GM19043 (cell line): ENCODE data around the gene TOMM20.
"Not testable (repeated sequence)": the region's sequence is repeated elsewhere in the genome, so short reads cannot be mapped to it uniquely, and the experiment has no call there.

Source experiments
- ATAC-seq: cut with Tn5 transposase; IDR thresholded peaks from one replicate; pipeline ENCODE4 v1.9.1; 2021; ENCODE audit warnings: low read depth; ENCODE audit not compliant: unreplicated experiment

Gene TOMM20

DNA sequence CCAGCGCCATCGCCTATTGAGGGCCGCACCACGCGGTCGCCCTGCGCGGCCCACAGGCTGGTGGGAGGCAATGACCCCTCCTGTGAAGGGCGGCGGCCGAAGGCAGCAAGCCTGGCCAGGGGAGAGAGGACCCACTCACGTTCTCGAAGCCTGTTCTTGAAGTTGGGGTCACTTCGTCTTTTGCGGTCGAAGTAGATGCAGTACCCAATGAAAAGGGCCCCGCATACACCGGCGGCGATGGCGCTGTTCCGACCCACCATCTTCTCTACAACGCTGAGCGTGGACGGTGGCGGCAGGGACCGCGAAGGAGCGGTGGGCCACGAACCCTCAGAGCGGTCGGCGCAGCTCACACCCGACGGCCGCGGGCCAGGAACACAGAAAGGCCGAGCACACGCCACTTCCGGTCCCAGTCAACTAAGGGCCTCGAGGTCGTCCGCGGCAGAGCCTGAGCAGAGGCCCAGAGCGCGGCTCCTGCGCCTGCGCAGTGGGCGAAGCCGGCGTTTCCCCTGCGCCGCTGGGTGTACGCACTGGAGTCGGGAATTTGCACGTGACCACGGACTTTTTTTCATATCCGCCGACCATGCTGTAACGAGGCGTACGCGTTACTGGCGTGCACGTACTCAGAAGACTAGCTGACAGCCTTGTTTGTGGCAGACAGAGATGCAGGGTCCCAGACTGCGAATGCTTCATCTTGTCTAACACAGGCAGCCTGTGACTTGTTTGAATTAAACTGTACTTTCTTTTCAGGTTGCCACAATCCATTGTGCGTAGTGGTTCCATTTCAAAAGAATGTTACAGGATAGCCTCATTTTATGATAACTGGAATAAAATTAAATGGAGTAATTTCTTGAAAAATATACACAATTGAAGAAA lies at the start of gene TOMM20:
TOMM20 (minus strand) TSS at position 382 of the 873 bp plus-strand sequence; CDS start at position 260, 122 bp downstream.
- ATAC-seq: peak; percentile 92

DNA sequence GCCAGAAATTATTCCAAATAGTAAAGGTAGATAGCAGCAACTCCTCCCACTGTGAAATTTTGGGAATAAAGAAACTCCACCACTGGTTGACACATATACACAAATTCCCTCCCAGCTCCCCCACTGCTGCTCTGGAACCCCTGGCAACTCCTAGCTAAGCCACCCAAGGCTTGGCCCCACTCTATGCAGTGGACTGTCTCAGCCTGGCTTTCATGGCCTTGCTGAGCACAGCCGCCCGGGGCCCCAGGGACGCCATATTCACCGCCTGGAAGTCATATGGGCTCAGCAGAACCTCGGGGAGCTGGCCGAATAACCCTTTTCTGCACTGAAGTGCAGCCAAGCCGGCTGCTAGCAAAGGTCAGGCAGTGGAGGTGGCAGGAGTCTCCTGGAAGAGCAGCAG lies 47.8 kb upstream of the TOMM20 start:
- ATAC-seq: no peak

DNA sequence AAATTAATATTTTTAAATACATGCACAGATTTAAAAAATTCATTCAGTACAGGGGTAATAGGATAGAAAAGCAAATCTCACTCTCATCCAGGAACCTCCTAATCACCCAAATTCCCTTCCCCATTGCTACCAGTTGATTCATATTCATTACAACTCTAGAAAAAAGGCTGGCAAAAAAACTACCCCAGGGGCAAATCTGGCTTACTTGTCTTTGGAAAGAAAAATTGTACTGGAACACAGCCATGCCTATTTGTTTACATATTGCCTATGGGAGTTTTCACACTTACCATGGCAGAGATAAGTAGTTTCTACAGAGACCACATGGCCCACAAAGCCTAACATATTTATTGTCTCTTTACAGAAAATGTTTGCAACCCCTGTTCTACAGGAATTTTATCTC lies 41.3 kb upstream of the TOMM20 start:
- ATAC-seq: no peak

DNA sequence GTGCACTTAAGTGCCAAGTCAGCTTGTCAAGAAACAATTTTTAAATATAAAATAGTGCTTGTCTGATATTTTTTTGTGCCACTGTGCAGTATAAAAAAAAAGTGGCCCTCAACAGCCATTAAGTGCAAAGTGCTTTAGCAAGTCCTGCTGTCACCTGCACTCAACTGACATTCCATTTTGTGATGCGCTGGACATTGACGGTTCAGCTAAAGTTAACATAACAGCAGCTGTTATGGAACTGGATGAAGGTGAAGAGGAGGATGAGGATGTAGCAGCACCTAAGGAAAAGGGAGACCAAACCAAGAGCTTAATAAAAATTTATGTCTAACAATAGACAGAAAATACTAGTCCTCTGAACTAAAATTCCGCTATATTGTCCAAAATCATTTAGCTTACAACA lies 39.7 kb upstream of the TOMM20 start:
- no peak for ATAC-seq

DNA sequence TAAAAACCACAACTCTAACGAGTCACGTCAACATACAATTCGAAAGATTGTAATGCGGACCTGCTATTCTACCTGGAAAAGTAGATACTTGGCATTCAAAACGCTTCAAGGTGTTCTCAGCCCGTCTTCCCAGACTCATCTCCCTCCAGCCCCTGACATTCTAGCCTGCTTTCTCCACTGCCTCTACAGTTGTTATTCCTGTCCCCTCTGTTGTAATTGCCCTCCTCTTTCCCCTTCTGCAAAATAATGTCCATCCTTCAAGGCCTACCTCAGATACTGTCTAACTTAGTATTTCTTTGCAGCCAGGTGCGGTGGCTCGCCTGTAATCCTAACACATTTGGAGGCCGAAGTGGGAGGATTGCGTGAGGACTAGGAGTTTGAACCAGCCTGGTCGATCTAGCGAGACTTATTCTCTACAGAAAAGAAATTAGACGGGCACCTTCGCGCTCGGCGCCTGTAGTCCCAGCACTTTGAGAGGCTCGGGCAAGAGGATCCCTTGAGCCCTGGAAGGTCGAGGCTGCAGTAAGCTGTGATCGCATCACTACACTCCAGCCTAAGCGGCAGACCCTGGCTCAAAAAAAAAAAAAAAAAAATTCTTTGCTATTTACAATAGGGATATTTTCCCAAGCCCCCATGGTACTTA lies 33.2 kb upstream of the TOMM20 start:
- ATAC-seq: no peak

DNA sequence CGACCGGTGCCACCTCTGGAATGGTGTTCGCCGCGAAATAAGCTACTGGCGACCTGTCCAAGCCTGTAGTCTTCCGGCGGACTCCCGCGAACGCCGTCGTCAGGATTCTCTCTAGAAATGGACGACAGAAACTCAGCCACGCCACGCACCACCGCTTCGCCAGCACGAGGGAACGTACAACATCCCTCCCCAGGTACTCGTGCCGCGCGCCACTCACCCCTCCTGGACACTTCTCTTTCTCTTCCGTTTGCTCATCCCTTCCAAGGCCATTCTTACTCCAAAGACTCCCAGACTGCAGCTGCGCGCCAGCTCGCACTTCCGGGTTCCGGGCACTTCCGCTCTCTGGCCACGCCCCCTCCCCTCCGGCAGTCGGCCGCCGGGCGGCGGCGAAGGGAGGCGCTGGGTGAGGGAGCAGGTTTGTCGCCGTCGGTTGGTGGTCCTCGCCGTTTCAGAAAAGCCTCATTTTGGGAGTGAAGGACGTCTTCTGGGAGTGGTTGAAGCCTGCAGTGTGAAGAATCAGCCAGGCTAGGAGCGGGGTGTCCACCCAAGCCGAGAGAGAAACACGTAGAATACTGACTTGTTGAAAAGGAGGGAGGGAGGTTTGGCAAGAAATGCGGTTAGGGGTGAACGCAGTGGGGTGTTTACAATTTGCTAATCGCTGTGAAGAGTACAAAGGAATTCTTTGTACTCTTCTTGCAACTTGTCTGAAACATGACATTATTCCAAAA lies 32.5 kb upstream of the TOMM20 start, which contains the start of gene RBM34:
RBM34 (minus strand) TSS at position 294 of the 728 bp plus-strand sequence; CDS start at position 270, 24 bp downstream.
- ATAC-seq: peak; percentile 93

DNA sequence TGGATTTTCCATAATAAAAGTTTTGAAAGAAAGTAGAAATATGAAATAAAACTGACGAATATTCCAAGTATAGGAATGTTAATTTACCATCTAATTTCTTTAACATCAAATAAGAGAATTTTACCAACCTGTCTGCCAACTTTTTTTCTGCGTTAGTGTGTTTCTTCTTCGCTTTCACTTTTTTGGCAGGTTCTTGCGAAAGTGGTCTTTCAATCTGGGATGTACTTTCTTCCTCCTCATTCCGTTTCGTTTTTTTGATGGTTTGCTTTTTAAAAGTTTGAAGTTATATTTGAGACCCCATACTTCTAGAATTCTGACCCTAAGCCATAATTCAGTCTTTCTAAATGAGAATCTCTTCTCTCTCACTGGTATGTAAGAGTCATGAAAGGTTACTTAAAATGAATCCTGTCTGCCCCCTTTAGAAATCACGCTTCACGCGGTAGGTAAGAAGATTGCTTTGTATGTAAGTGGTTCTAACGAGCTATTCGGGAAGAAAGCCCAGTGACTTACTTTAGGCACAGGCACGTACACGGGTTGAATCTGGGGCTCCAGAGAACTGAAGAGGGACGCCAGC lies 31.8 kb upstream of the TOMM20 start:
- ATAC-seq: peak; percentile 38

DNA sequence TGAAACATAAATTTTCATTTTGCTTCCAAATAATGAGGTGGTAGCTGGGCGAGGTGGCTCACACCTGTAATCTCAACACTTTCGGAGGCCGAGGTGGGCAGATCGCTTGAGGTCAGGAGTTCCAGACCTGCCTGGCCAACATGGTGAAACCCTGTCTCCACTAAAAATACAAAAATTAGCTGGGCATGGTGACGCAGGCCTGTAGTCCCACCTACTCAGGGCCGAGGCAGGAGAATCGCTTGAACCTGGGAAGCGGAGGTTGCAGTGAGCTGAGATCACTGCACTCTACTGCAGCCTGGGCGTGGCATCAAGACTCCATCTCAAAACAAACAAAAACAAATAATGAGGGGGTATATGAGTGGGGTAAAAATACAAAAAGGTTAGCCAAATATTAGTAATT lies 31.3 kb upstream of the TOMM20 start:
- ATAC-seq: not testable (repeated sequence)

DNA sequence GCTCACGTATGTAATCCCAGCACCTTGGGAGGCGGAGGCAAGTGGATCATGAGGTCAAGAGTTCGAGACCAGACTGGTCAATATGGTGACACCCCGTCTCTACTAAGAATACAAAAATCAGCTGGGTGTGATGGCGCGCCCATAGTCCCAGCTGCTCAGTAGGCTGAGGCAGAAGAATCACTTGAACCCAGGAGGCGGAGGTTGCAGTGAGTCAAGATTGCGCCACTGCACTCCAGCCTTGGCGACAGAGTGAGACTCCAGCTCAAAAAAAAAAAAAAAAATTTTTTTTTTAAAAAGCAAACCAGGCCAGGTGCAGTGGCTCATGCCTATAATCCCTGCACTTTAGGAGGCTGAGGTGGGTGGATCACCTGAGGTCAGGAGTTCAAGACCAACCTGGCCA lies 30.6 kb upstream of the TOMM20 start:
- not testable (repeated sequence) for ATAC-seq

DNA sequence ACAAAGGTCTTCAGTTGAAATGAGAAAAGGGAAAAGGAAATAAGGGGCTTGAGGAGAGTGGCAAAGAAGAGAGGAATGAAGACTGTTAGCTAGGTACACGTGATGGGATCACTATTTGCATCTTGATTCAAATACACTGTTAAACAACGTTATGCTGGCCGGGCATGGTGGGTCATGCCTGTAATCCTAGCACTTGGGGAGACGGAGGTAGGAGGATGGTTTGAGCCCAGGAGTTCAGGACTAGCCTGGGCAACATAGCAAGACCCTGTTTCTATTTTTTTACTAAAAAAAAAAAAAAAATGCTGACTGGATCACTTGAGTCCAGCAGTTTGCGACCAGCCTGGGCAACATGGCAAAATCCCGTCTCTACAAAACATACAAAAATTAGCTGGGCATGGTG lies 30.0 kb upstream of the TOMM20 start:
- no peak for ATAC-seq

DNA sequence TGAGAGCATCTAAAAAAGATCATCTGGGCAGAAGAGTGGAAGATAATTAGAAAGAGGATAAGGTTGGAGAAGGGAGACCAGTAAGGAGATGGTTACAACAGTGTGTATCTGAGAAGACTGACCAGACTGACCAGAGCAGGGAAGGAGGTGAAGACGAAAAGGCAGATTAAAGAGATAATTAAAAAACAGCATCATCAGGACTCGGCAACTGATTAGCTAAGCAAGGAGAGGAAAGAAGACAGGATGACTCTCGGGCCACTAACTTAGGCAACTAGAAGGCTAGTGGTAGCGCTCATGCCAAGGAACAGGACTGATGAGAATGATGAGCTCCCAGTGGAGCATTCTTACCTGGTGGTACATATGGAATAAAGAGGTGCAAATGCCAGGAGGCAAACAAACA lies 28.5 kb upstream of the TOMM20 start:
- no peak for ATAC-seq

DNA sequence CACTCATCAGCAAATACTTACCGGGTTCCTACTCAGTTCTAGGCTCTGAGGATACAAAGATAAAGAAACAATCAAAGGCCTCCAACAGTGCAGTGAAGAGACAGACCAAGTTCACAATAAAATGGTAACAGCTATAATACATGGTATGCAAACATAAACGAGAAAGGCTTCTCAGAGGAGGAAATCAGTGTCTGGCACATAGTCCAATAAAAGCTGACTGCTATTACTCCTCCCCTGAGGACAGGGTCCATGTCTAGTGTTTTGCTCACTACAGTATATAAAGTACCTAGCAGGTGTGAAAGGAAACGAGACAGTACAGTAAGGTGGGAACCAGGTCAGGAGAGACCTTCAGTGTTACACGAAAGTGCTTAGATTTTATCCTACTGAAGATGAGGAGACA lies 28.1 kb upstream of the TOMM20 start:
- no peak for ATAC-seq

DNA sequence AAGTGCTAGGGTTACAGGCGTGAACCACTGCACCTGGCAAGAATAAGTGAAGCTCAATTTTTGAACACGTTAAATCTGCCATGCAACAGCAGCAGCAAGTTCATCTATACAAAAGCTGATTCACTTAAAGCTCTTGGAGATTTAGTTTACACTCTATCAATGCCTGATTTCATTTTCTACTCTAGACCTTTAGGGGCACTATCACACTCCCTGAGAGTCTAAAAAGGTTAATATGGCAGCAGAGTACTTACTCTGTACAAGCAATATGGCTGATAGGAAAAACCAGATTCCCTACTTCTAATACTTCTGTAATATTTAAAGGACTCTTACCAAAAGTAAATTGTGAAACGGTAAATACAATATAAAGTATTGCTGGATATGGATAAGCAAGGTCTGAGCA lies 27.6 kb upstream of the TOMM20 start:
- no peak for ATAC-seq

DNA sequence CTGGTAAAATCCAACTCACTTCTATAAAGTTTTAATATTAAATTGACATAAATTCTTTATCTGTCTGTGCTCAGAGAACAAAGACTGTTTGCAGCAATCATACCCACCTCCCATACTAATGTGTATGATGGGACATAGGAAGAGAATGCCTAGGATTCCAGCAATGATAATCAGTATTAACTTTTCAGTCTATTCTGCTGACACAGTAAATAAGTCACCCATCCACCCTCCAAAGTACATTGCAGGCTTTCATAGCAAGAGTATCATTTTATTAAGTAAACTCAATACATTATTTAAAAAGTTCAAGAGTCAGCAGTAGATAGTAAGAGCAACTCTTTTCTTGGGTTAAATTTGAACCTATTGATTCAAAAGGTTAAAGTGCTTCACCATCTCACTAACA lies 23.6 kb upstream of the TOMM20 start:
- ATAC-seq: no peak

DNA sequence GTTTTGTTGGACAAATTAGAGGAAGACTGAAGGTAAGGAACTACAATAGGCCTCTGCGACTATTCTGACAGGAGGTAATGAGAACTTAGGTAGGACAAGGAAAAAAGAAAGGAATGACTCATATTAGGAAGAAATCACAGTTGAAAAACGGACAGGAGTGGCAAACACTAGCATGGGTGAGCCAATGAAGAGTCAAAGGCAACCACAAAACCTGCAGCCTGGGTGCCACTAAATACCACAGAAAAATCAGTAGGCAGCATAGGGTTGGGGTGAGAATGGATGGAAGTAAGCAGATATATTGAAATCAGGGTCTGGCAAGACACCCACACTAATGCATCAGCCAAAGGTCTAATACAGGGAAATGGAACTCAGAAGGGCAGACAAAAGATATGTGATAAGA lies 22.4 kb upstream of the TOMM20 start:
- ATAC-seq: no peak

DNA sequence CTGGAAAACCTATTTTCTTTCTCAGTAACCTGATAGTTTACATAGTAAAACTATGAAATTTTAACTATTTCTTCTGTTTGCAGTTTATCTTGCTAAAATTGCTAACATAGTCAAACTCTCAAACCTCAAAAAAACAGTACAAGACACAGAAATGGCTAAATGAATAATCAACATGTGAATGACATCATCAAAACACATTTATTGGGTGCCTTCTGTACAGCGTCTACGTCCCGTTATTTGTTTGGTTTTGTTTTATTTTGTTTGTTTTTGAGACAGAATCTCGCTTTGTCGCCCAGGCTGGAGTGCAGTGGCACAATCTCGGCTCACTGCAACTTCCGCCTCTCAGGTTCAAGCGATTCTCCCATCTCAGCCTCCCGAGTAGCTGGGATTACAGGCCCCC lies 21.2 kb upstream of the TOMM20 start:
- no peak for ATAC-seq

DNA sequence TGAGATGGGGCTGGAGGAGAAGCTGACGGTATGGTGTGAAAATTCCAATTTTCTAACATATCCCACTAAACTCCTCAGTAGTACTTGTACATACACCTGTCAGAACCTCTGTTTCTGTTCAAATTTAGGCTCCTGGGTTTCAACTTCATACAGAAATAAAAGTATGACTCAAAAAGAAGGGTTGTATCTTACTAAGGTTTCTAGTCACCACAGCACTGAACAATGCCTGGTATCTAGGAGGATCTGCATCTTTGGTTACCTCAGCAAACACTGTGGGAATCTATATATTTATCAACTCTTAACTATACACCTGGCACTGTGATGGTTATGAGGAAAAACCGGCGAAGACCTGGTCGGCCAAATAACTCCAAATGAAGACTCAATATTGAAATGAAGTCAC lies 18.6 kb upstream of the TOMM20 start:
- ATAC-seq: no peak

DNA sequence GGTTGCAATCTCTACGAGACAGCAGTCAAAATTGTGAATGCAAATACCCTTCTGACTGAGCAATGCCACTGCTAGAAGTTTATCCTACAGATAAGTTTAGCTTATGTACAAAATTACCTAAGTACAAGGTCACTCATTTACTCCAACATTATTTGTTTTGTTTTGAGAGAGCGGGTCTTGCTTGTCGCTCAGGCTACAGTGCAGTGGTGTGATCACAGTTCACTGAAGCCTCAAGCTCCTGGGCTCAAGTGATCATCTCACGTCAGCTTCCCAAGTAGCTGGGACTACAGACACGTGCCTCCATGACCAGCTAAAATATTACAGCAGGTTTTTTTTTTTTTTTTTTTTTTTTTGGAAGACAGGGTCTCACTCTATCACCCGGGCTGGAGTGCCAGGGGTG lies 17.0 kb upstream of the TOMM20 start:
- ATAC-seq: no peak

DNA sequence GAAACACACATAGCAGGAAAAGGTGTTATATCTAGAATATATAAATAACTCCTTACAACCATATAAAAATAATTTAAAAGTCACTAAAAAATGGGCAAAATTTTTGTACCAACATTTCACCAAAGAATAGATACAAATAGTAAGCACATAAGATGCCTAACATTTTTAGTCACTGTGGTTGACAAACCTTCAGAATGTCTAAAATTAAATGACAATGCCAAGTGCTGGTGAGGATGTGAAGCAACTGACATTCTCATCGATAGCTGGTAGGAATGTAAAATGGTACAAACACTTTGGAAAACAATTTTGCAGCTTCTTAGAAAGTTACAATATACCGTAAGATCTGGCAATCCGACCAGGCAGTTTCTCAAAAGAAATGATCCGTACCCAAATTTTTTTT lies 14.4 kb upstream of the TOMM20 start:
- ATAC-seq: no peak

DNA sequence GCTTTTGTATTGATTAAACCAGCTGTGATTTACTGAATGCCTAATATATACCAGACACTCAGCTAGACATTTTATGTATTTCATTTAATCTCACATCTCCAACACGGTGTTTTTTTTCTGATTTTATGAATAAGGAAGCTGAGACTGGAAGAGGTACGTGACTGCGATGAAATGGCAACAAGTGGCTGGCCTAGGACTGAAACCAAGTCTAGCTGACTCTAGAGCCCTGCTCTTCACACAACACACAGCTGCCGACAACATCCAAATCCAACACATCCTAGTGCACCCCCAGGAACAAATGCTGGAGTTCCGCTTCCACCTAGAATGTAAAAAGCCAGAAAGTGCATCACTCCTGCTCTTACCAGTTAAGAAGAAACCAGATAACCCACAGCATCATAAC lies 10.7 kb upstream of the TOMM20 start:
- no peak for ATAC-seq

DNA sequence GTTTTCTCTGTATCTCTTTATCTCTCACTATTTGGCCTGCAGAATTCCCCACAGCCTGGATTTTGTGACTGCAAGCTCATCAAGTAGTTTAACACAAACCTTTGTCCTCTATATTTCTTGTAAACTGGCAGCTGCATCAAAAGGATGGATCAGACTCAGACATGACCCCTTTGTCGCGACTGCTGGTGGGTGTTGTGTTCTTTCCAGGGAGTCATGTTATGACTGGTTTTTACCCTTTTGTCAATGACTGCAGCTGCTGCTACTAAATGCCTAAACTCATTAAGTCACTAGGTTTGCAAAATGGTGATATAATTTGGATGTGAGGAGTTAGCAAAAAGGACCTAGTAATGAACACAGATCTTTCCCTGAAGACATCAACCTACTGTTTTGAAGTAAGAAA lies 10.2 kb upstream of the TOMM20 start:
- ATAC-seq: no peak
